Spleen (tissue), 11 donors: ENCODE results near the gene CIC. TPM values are rescaled to one million over a fixed set of nuclear protein-coding genes. Genes with fewer than 3 reads are reported as not detected.
"Not testable (repeated sequence)": the region's sequence is repeated elsewhere in the genome, so short reads cannot be mapped to it uniquely, and the experiment has no call there.

Experiments
- DNase-seq: peaks from one replicate; pipeline ENCODE4 v3.0.0-alpha.2; 2020
- H3K27ac ChIP-seq, 8 donors: fragments of 200-600 bp; sonication (generic) in 7 of 8; 1 replicate in 4 of 8; 2 replicates in 4 of 8; pipeline versions ENCODE4 v1.5.0 to v1.8.0; 2016 to 2021; ENCODE audit warnings: inconsistent platforms in 4 of 8, mild to moderate bottlenecking in 4 of 8, moderate library complexity in 1 of 8
- H3K27me3 ChIP-seq, 7 donors: fragments of 200-600 bp; sonication (generic) in 6 of 7; replicated peaks in 1 of 7; 1 replicate in 4 of 7; 2 replicates in 3 of 7; pipeline versions ENCODE4 v1.5.0 to v1.8.0; 2016 to 2021; ENCODE audit warnings: inconsistent platforms in 3 of 7, mild to moderate bottlenecking in 1 of 7
- H3K36me3 ChIP-seq, 6 donors: fragments of 200-600 bp; sonication (generic) in 5 of 6; 1 replicate in 4 of 6; 2 replicates in 2 of 6; pipeline versions ENCODE4 v1.5.0 to v1.8.0; 2016 to 2021; ENCODE audit warnings: inconsistent platforms in 2 of 6
- H3K4me1 ChIP-seq, 6 donors: fragments of 200-600 bp; sonication (generic) in 5 of 6; 1 replicate in 3 of 6; 2 replicates in 3 of 6; pipeline versions ENCODE4 v1.5.0 to v1.8.0; 2016 to 2021; ENCODE audit warnings: inconsistent platforms in 3 of 6
- H3K4me3 ChIP-seq, 8 donors: fragments of 200-600 bp; sonication (generic) in 7 of 8; 1 replicate in 4 of 8; 2 replicates in 4 of 8; pipeline versions ENCODE4 v1.5.0 to v1.8.0; 2016 to 2021; ENCODE audit warnings: inconsistent platforms in 4 of 8, mild to moderate bottlenecking in 4 of 8, moderate library complexity in 2 of 8
- H3K9me3 ChIP-seq, 8 donors: fragments of 200-600 bp; sonication (generic) in 7 of 8; 1 replicate in 4 of 8; 2 replicates in 4 of 8; pipeline versions ENCODE4 v1.5.0 to v1.8.0; 2016 to 2021; ENCODE audit warnings: inconsistent platforms in 4 of 8
- POLR2A ChIP-seq, 3 donors: fragments of 450-650 bp; IDR thresholded peaks; one replicate each; pipeline ENCODE4 v1.5.1; 2017; ENCODE audit warnings: antibody characterized with exemption in 3 of 3, mild to moderate bottlenecking in 1 of 3
- POLR2AphosphoS5 ChIP-seq, 3 donors: sonication (generic); formaldehyde crosslinking; IDR thresholded peaks; one replicate each; pipeline ENCODE4 v1.5.1; 2017; ENCODE audit warnings: antibody characterized with exemption in 3 of 3
- WGBS, 5 donors: extraction: QIAGEN DNeasy Blood & Tissue Kit in 3 of 5; methylation state at CpG; one replicate each; pipeline versions ENCODE4 v1.1.5 to v1.1.7; 2013 to 2018; 5-methylcytosine and 5-hydroxymethylcytosine counted together
- intact Hi-C: fragments of 100-400 bp; cut with DNase I; formaldehyde crosslinking; loops from one replicate; pipeline ENCODE4 v1.15.0; 2023; ENCODE audit warnings: low total_unique reads
- polyA plus RNA-seq, 3 donors: library from polyadenylated mRNA; stranded (reverse); fragments of 200-250 nt; gene quantifications; one replicate each; pipeline ENCODE4 v1.2.1, GENCODE V29; 2013
- total RNA-seq, 7 donors: library from RNA; depleted of rRNA in 3 of 7; stranded (reverse); fragments of >200 nt in 3 of 7; fragmentation: NEBNext Ultra II Directional in 4 of 7; extraction: Animal tissue kit (Norgen Biotek cat#: 25700) in 4 of 7; gene quantifications; one replicate each; pipeline versions ENCODE4 v1.1.0 to v1.2.1, GENCODE V29; 2016 to 2021
- TF ChIP-seq, protein P1 (sequence below), 11 experiments: fragments of 200-600 bp in 7 of 11; fragments of 450-650 bp in 4 of 11; sonication (generic) in 4 of 11; IDR thresholded peaks in 8 of 11; conservative IDR thresholded peaks in 3 of 11; 1 replicate in 7 of 11; 2 replicates in 4 of 11; pipeline versions ENCODE4 v1.4.0 to v1.8.0; 2016 to 2021; ENCODE audit warnings: antibody characterized with exemption in 11 of 11, inconsistent platforms in 4 of 11, mild to moderate bottlenecking in 1 of 11
- donor health status: healthy with polysubstance abuse.
- donor health status: DM: no; HTN: no; CAD: no; lungs with moderate emphysema.
- donor health status: DM: no; HTN: no; CAD: no.
- donor health status: Bipolar disorder and iron deficiency.
- donor health status: healthy.
- donor health status: DM: no; HTN: no; CAD: no.
- donor health status: DM: yes; HTN: yes; CAD: no.

The CIC gene
- total and polyA plus RNA-seq, 10 donors: 12.5 to 100 (median 69.8) TPM

DNA sequence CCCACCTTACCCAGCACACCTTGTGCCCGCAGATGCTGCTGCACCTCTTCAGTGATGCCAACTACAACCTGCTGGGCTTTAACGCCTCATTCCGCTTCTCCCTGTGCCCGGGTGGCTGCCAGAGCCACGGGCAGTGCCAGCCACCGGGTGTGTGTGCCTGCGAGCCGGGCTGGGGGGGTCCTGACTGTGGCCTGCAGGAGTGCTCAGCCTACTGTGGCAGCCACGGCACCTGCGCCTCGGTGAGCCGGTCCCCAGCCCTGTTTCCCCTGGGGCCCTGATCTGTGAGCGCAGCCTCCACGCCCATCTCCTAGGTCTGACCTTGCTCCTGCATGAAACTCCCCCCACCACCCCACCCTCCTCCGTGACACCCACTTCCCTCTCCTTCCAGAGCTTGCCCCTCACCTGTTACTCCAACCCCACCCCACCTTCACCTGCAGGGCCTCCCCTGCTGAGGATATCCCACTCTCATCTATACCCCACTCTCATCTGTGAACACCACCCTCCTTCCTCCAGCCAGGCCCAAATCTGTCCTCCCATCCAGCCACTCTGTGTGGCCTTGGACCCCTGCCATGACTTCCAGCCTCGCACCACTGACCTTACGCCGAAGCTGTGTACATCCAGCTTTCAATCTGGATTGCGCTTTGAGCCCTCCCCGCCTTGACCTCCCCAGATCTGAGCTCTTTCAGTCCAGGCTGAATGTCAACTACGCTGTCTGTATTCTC, 65.1 kb downstream of the CIC start:
- Histone ChIP-seq H3K27ac (no peak overlapping the region), H3K4me3 (no peak overlapping the region), H3K27me3 (no peaks in the 10 kb centered on the region), H3K9me3 (no peaks in the 10 kb centered on the region), H3K36me3 (peaks cover 0 to 43% (median 15%) of the 10 kb centered on the region in 6 donors), H3K4me1 (peaks cover 0 to 18% (median 10%) of the 10 kb centered on the region in 6 donors)
- intact Hi-C loops: no loop called here
- no peak for DNase-seq
- TF ChIP-seq, protein P1, sequence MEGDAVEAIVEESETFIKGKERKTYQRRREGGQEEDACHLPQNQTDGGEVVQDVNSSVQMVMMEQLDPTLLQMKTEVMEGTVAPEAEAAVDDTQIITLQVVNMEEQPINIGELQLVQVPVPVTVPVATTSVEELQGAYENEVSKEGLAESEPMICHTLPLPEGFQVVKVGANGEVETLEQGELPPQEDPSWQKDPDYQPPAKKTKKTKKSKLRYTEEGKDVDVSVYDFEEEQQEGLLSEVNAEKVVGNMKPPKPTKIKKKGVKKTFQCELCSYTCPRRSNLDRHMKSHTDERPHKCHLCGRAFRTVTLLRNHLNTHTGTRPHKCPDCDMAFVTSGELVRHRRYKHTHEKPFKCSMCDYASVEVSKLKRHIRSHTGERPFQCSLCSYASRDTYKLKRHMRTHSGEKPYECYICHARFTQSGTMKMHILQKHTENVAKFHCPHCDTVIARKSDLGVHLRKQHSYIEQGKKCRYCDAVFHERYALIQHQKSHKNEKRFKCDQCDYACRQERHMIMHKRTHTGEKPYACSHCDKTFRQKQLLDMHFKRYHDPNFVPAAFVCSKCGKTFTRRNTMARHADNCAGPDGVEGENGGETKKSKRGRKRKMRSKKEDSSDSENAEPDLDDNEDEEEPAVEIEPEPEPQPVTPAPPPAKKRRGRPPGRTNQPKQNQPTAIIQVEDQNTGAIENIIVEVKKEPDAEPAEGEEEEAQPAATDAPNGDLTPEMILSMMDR (IDR thresholded peaks at IDR 0.05 in 8 of 11, conservative IDR thresholded peaks at IDR 0.05 in 3 of 11): no peak
- no peak for TF ChIP-seq POLR2AphosphoS5 (IDR thresholded peaks at IDR 0.05)
- WGBS, 5 donors: 72 to 84% (median 75%) methylated on average over 20 to 21 of the region's 21 CpGs

GRCh38 chr19:42334697-42335373, 65.8 kb downstream of the CIC start:
- DNase-seq: no peak
- WGBS, 5 donors: 84 to 92% (median 86%) methylated on average over 12 to 13 of the region's 13 CpGs
- Histone ChIP-seq H3K27me3 (no peaks in the 10 kb centered on the region), H3K4me1 (peaks cover 0 to 18% (median 10%) of the 10 kb centered on the region in 6 donors), H3K36me3 (peaks cover 0 to 47% (median 15%) of the 10 kb centered on the region in 6 donors), H3K4me3 (no peak overlapping the region), H3K9me3 (no peaks in the 10 kb centered on the region), H3K27ac (no peak overlapping the region)
- no peak for TF ChIP-seq POLR2A (IDR thresholded peaks at IDR 0.05)
- TF ChIP-seq, protein P1 (IDR thresholded peaks at IDR 0.05 in 8 of 11, conservative IDR thresholded peaks at IDR 0.05 in 3 of 11): no peak
- TF ChIP-seq POLR2AphosphoS5 (IDR thresholded peaks at IDR 0.05): no peak
- intact Hi-C loops: no loop called here

GRCh38 chr19:42335374-42335936, 66.4 kb downstream of the CIC start:
- intact Hi-C loops: no loop called here
- no peak overlapping the region for H3K27ac ChIP-seq
- peaks cover 0 to 51% (median 15%) of the 10 kb centered on the region in 6 donors for H3K36me3 ChIP-seq
- H3K4me1 ChIP-seq: peaks cover 0 to 18% (median 10%) of the 10 kb centered on the region in 6 donors
- no peak overlapping the region for H3K4me3 ChIP-seq
- H3K27me3 ChIP-seq: no peaks in the 10 kb centered on the region
- no peak for DNase-seq
- WGBS, 5 donors: 82 to 92% (median 83%) methylated on average over 7 of the region's 7 CpGs
- H3K9me3 ChIP-seq: no peaks in the 10 kb centered on the region
- TF ChIP-seq POLR2AphosphoS5 (IDR thresholded peaks at IDR 0.05) (no peak), POLR2A (IDR thresholded peaks at IDR 0.05) (no peak)
- TF ChIP-seq, protein P1 (IDR thresholded peaks at IDR 0.05 in 8 of 11, conservative IDR thresholded peaks at IDR 0.05 in 3 of 11): no peak

DNA sequence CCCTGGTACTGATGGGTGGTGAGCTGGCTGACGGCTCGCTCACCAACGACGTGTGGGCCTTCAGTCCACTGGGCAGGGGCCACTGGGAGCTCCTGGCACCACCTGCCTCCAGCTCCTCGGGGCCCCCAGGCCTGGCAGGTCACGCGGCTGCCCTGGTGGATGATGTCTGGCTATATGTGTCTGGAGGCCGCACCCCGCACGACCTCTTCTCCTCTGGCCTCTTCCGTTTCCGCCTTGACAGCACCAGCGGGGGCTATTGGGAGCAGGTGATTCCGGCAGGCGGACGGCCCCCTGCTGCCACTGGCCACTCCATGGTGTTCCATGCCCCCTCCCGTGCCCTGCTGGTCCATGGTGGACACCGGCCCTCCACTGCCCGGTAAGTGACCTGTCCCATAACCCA, 66.9 kb downstream of the CIC start:
- WGBS, 5 donors: 89 to 97% (median 94%) methylated on average over 18 to 19 of the region's 19 CpGs
- TF ChIP-seq POLR2A (IDR thresholded peaks at IDR 0.05) (no peak), POLR2AphosphoS5 (IDR thresholded peaks at IDR 0.05) (no peak)
- TF ChIP-seq, protein P1 (IDR thresholded peaks at IDR 0.05 in 8 of 11, conservative IDR thresholded peaks at IDR 0.05 in 3 of 11): no peak
- Histone ChIP-seq H3K36me3 (peaks cover 0 to 52% (median 16%) of the 10 kb centered on the region in 6 donors), H3K4me3 (no peak overlapping the region), H3K27me3 (no peaks in the 10 kb centered on the region), H3K9me3 (no peaks in the 10 kb centered on the region), H3K4me1 (peaks cover 0 to 18% (median 10%) of the 10 kb centered on the region in 6 donors), H3K27ac (no peak overlapping the region)
- intact Hi-C loops: no loop called here
- DNase-seq: no peak

DNA sequence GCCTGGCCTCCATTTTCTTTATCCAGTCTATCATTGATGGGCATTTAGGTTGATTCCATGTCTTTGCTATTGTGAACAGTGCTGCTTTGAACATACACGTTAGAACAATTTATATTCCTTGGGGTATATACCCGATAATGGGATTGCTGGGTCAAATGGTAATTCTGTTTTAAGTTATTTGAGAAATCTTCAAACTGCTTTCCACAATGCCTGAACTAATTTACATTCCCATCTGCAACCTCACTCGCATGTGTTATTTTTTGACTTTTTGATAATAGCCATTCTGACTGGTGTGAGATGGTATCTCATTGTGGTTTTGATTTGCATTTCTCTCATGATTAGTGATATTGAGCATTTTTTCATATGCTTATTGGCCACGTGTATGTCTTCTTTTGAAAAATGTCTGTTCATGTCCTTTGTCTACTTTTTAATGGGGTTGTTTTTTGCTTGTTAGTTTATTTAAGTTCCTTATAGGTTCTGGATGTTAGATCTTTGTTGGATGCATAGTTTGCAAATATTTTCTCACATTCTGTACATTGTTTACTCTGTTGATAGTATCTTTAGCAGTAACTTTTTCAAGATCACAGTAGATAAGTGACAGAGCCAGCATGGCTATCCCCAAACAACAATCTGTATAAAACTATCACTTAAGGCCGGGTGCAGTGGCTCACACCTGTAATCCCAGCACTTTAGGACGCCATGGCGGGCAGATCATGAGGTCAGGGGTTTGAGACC, 70.2 kb downstream of the CIC start:
- peaks cover 0 to 73% (median 20%) of the 10 kb centered on the region in 6 donors for H3K36me3 ChIP-seq
- H3K4me3 ChIP-seq, DNase-seq, H3K27ac ChIP-seq, H3K4me1 ChIP-seq, intact Hi-C loops, H3K9me3 ChIP-seq, H3K27me3 ChIP-seq: not testable (repeated sequence)
- 82 to 91% (median 85%) methylated on average over 7 of the region's 7 CpGs for WGBS, 5 donors

DNA sequence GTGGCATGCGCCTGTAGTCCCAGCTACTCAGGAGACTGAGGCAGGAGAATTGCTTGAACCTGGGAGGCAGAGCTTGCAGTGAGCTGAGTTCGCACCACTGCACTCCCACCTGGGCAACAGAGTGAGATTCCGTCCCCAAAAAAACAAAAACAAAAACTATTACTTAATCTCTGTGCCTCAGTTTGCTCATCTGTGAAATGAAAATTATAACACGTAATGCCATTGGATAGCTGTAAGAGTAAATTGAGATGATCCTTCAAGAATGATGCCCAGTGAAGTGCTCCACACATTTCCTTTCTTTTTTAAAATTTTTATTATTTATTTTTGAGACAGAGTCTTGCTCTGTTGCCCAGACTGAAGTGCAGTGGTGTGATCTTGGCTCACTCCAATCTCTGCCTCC, 70.9 kb downstream of the CIC start:
- H3K9me3 ChIP-seq, H3K4me1 ChIP-seq, DNase-seq, intact Hi-C loops, H3K27ac ChIP-seq, H3K4me3 ChIP-seq, H3K27me3 ChIP-seq: not testable (repeated sequence)
- 93 to 96% (median 93%) methylated on average over 4 of the region's 4 CpGs for WGBS, 5 donors
- peaks cover 0 to 79% (median 26%) of the 10 kb centered on the region in 6 donors for H3K36me3 ChIP-seq
